Bronchial epithelial cell (primary cell): ENCODE results near the gene PEX12. TPM values are rescaled to one million over a fixed set of nuclear protein-coding genes. Genes with fewer than 3 reads are reported as not detected.

Source experiments
- DNase-seq: peaks from one replicate; pipeline ENCODE4 v3.0.0-alpha.2; 2010; ENCODE audit warnings: low read depth
- FAIRE-seq: peaks from 2 replicates; lab custom pipeline; 2011; peaks lifted over from hg19 to GRCh38; lab: Jason Lieb, UNC
- H3K27me3 ChIP-seq: 2 replicates; pipeline ENCODE4 v1.5.1; 2011; ENCODE audit warnings: low read length; ENCODE audit not compliant: control insufficient read depth, insufficient read depth
- H3K36me3 ChIP-seq: 2 replicates; pipeline ENCODE4 v1.5.1; 2011; ENCODE audit warnings: low read length; ENCODE audit not compliant: control insufficient read depth, insufficient read depth
- H3K4me3 ChIP-seq: 2 replicates; pipeline ENCODE4 v1.5.1; 2011; ENCODE audit warnings: mild to moderate bottlenecking, low read depth, low read length, control low read depth
- total RNA-seq: library from RNA; depleted of rRNA; stranded (reverse); fragments of >200 nt; gene quantifications from 2 replicates; pipeline ENCODE4 v1.2.1, GENCODE V29; 2014
- TF ChIP-seq, protein P1 (sequence below): IDR thresholded peaks from 2 replicates; pipeline ENCODE4 v1.5.1; 2011; ENCODE audit warnings: mild to moderate bottlenecking, moderate library complexity, low read length, control low read depth, inconsistent platforms; ENCODE audit not compliant: insufficient read depth, severe bottlenecking

Gene PEX12
- total RNA-seq, 1 donor from 2014 or later = 2.9 TPM

DNA sequence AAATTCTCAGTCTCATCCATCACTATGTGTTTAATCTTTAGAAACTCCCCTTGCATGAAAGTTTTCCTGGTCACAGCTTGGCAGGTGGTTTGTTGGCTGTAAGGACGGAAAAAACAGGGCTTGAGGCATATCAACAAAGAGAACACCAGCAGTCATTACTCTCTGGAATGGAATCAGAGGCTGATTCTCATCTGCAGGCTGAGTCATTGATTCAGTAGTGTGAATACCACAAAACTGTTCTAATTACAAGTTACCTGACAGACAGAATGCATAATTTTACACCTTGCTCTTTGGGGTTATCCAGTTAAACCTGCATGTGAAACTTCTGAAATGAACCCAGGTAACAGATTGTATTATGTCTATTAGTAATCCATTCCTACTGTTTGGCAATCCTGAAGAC, 29.4 kb downstream of the PEX12 start:
- TF ChIP-seq, protein P1, sequence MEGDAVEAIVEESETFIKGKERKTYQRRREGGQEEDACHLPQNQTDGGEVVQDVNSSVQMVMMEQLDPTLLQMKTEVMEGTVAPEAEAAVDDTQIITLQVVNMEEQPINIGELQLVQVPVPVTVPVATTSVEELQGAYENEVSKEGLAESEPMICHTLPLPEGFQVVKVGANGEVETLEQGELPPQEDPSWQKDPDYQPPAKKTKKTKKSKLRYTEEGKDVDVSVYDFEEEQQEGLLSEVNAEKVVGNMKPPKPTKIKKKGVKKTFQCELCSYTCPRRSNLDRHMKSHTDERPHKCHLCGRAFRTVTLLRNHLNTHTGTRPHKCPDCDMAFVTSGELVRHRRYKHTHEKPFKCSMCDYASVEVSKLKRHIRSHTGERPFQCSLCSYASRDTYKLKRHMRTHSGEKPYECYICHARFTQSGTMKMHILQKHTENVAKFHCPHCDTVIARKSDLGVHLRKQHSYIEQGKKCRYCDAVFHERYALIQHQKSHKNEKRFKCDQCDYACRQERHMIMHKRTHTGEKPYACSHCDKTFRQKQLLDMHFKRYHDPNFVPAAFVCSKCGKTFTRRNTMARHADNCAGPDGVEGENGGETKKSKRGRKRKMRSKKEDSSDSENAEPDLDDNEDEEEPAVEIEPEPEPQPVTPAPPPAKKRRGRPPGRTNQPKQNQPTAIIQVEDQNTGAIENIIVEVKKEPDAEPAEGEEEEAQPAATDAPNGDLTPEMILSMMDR = no peak
- Histone ChIP-seq H3K4me3 (no peak overlapping the region), H3K27me3 (peaks cover 5% of the 10 kb centered on the region), H3K36me3 (no peaks in the 10 kb centered on the region)
- DNase-seq (peak; percentile 30), FAIRE-seq (no peak)

DNA sequence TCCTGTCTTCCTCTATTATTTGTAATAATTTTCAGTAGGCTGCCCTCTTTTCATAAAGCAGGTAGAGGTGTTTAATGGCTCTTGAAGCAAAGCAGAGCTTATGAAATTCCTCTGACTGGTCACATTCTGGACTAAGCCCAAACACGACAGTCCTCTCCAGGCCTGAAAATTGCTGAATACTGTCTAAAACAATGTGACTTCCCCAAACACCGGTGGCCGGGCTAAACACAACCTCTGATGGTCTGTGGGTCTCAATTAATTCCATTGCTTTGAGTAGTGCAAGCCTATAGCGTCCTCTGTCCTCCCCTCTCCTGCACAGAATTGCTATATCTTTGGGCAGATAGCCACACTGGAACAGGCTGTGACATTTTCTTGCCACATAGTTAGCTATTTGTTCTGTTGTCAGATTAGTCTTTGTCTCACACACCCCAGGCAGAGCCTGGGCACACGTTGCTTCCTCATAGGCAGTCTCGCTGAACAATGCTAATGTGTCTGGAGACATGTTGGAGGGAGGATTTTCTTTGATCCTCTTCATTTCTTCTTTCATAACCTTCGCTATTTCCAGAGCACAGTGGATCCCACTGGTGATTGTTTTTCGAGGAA, 30.1 kb downstream of the PEX12 start:
- Histone ChIP-seq H3K36me3 (no peaks in the 10 kb centered on the region), H3K27me3 (peaks cover 5% of the 10 kb centered on the region), H3K4me3 (no peak overlapping the region)
- FAIRE-seq (peak; percentile 94), DNase-seq (no peak)
- TF ChIP-seq, protein P1 = no peak

DNA sequence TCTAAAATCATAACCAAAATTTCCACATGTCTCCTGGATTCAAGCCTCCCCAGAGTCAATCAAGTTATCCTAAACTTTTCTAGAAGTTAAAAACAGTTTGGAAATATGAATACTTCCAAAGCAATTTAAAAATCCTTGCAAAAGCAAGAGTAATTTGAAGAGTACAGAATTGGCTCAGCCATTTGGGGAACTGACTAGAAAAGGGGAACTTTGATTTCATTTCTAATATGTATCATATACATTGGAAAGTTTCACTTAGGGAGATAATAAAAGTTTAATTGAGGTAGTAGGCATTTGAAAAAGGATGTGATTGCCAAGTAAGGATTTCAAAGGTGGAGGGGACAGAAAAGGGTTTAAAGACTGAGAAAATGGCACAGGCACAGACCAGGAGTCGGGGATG, 31.9 kb downstream of the PEX12 start:
- H3K4me3 ChIP-seq = no peak overlapping the region
- DNase-seq (no peak), FAIRE-seq (no peak)
- TF ChIP-seq, protein P1 = no peak
- no peaks in the 10 kb centered on the region for H3K36me3 ChIP-seq
- peaks cover 3% of the 10 kb centered on the region for H3K27me3 ChIP-seq

DNA sequence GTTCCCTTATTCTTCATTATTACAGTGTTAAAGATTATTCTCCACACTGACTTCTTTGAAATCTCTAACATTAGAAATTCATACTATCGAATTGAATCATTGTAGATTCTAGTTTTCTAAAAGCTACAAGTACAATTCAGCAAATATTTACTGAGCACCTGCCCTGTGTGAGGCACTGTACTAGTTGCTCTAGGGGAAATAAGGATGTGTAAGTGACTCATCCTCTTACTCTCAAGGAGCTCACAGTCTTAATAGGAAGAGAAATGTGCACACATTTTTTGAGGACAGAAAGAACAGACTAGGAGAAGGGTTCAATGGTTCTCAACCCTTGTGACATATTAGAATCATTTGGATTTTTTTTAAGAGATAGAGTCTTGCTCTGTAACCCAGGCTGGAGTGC, 33.2 kb downstream of the PEX12 start:
- peak; percentile 19 for DNase-seq
- Histone ChIP-seq H3K27me3 (peaks cover 3% of the 10 kb centered on the region), H3K36me3 (no peaks in the 10 kb centered on the region), H3K4me3 (no peak overlapping the region)
- TF ChIP-seq, protein P1 = no peak
- no peak for FAIRE-seq

DNA sequence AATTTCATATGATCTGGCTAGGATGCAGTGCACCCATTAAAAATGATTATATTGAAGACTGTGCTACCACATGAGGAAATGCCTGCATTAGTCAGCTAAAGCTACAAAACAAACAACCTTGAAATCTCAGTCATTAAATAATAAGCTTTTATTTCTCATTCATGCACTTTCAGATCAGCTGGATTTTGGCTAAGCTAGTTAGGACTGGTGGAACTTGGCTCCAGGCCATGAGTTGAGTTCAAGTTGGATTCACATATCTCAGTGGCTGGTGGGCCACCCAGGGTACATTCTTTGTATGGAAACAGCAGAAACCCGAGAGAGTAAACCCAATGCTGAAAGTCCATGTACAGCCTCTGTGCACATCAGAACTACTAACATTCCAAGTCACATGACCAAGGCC, 34.5 kb downstream of the PEX12 start:
- FAIRE-seq (no peak), DNase-seq (peak; percentile 47)
- TF ChIP-seq, protein P1 = no peak
- H3K27me3 ChIP-seq = peaks cover 3% of the 10 kb centered on the region
- no peaks in the 10 kb centered on the region for H3K36me3 ChIP-seq
- no peak overlapping the region for H3K4me3 ChIP-seq

DNA sequence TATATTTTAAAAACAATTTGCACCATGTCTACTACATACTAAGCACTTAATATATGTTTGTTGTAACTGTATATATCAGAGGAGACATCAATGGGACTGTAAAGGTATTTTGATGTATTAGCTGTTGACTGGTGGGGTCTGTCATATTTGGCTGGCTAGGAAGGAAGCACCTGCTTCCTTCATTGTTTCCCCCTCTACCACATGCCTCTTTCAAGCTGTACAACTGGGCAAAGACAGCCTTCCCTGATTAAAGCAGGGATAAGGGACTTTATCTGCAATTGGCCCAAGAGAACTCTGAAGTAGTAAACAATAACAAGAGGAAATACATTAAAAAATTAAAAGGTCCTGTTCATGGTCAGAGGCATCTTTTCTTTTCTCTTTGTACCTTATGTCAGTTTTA, 35.4 kb downstream of the PEX12 start:
- TF ChIP-seq, protein P1 = no peak
- Histone ChIP-seq H3K4me3 (no peak overlapping the region), H3K27me3 (peaks cover 3% of the 10 kb centered on the region), H3K36me3 (no peaks in the 10 kb centered on the region)
- FAIRE-seq (no peak), DNase-seq (no peak)
